HG03095 (cell line): ENCODE results near the gene SGCE.

Experiments
- ATAC-seq: cut with Tn5 transposase; IDR thresholded peaks from one replicate; pipeline ENCODE4 v1.9.1; 2021; ENCODE audit warnings: moderate library complexity; ENCODE audit not compliant: unreplicated experiment

The SGCE gene

DNA sequence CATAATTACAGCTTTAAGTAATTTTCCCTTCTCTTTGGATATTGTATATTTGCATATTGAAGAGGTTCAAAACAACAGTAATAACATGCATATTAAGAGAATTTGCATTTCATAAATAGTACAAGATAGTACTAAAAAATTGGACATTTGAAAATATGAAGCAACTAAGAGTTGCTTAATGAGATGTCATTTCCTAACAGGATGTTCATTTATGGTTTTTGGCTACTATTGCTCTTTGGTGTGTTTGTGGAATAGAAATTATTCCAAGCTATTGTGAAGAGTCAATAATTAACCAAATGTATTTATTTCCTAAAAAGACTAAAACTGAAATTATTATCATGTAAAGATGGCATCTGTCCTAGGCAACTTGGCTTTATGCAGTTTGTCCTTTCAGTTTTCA, 4.1 kb upstream of the SGCE start:
- no peak for ATAC-seq

DNA sequence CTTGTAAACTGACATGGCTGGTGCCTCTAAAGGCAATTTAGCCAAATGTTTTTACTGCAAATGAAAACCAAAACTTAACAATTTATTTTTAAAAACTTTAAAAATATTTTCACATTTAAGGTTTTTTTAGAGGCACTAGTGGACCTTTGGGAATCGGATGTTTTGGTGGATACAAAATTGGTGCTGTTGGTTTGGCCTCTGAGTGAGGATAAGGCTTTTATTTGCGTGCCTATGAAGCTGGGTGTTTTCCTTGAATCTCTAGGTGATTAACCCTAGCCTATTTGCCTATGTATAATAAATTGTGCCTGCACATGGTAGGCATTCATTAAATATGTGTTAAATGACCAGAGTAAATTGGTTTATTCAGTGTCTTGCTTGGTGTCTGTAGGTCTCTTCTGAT, 2.9 kb upstream of the SGCE start:
- ATAC-seq = no peak

DNA sequence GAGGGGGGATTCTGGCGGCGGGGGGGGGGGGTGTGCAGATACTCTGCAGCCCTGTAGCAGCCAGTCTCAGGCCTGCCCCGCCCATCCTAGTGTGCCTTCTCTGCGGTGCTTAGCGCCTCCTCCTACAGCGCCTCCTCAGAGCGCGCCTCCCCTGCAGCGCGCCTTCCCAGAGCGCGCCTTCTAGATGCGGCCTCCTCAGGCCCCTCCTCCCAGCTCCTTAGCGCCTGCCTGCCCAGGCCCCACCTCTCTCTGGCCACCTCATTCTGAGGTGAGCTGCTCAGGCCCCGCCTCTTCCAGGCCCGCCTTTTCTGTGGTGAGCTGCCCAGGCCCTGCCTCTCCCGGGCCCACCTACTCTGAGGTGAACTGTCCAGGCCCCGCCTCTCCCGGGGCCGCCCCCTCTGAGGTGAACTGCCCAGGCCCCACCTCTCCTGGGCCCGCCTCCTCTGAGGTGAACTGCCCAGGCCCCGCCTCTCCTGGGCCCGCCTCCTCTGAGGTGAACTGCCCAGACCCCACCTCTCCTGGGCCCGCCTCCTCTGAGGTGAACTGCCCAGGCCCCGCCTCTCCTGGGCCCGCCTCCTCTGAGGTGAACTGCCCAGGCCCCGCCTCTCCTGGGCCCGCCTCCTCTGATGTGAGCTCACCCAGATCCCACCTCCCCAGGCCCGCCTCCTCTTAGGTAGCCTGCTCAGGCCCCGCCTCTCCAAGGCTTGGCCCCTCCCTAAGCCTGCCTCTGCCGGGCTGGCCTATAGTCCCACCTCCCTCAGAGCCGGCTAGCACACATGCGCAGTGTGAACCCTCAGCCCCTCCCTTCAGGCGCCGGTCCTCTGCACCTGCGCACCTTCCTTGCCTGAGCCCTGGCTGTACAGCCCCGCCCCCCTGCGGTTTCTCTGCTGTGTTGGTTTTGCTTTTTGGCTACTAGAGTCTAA, 2.1 kb upstream of the SGCE start:
- ATAC-seq = peak; percentile 78

GRCh38 chr7:94656925-94657731, 1.2 kb upstream of the SGCE start:
- ATAC-seq = no peak

DNA sequence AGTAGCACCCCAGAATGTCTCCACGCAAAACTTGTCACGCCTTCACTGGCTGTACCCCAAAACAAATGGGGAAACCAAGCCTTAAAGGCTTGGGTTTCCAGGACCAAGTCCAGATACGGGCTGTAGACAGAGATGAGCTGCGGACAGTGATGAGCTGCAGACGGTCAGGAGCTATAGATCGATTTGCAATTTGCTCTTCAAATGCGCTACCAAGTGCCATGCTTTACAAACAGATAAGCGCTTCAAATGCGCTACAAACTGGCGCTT, 658 bp upstream of the SGCE start:
- no peak for ATAC-seq

DNA sequence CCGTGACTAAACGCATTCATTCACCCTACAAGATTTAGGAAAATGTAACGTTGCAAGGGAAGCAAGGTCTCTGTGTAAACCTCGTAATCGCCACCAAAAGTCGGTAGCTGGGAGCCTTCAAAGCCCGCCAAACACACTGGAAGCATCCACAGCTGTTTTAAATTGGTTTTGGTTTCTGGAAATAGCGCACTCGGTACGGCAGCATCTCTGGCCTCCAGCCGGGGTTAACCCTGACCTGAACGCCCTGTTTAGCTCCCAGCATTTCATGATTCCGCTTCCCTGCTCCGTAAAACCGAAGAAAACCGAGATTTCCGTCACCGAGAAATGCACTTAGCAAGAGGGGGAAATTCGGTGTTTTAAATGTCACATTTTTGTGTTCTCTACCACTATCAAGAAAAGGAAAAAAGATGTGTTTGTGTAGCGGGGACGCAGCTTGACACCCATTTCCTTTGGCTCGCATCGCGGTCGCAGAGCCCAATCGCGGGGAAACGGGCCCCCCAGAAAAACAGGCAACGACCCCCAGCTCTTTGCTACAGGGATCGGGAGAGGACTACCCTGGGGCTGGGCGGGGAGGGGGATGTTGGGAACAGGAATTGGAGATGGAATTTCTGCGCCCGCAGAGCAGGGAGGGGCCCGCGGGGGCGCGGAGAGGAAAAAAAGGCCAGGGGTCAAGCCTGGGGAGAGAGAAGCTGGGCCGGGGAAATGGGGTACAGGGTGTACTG, 646 bp downstream of the SGCE start:
- ATAC-seq = no peak

DNA sequence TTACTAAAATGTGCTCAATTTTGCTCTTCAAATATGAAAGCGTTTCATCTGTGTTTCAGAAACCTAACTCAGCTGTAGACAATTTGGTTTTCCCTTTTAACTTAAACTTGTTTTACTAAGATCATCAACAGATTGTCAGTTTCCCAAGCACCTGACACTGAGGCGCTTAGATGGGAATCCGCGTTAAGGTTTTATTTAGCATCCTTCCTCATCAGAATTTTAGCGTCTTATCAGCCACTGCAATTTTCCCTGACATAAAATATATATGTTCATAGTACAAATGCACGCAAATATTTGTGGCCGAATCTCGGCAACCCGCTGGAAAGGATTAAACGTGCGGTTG, 1.2 kb downstream of the SGCE start:
- ATAC-seq = no peak

DNA sequence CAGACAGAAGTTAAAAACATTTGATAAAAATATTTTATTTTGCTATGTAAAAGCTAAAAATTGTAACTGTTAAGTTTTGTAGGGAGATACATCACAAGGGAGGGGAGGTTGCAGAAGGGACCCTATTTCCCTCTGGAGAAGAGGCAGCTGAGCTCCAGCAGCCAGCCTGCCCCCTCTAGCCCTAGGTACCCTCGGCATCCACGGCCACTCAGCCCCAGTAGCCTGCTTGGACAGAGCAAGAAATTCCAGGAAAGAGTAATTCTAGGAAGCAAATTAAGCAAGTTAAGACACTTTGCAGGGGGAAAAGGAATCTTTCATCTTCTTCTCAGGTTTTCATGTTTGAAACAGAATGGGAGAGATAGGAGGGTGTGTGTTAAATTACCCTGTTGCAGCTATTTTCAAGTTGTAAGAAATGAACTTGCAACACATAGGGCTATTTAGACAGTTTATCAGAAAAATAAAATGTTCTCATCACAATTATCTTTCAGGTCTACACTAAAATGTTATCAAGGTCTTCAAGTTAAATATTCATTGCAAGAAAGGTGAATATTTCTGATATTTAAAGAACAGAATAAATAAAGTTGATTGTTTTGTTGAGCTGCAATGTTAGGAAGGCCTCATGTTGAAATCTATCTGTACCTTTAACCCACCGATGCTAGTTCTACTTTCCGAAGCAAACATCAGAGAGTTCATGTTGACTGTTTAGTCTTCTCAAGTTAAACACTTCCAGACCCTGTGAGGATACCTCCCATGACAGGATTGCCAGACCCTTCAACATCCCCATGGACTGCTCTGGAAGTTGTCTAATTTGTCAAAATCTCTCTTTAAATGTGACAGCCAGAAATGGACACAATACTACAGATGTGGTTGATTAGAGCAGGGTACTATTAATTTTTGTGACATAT, 5.5 kb downstream of the SGCE start:
- ATAC-seq = no peak

DNA sequence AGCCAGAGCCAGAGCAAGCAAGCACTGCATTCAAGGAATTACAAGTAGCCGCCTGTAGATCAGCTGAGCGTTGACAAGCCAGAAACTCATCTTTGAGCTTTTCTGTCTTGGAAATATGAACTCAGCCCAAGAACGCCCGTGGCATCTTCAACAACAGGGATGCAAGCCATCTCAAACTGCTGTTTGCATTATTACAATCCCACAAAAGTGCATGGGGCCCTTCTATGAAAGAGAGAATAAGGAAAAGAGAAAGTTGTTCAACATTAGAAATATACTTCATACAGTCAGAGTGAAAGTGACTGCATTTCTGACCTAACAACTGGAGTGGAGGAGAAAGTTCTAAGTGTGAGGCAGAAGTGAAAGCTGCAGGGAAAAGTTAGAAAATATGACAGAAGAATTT, 6.5 kb downstream of the SGCE start:
- peak; percentile 82 for ATAC-seq

DNA sequence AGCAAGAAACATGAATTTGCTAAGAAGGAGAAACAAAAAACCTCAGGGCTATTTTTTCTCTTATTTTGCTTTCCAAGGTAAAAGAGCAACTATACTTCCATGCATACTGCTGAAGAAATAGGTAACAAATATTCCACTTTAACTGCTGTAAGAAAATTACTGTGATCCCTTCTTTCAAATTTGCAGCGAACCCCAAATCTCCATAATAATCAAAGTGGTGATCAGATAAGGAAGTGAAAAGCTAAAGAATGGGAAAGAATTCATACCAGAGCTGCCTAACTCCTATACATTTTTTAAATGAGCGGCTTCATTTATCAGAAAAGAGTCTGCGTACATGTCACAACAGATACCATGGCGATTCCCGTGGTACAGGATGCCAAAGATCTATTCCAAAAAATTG, 7.2 kb downstream of the SGCE start:
- ATAC-seq = no peak

DNA sequence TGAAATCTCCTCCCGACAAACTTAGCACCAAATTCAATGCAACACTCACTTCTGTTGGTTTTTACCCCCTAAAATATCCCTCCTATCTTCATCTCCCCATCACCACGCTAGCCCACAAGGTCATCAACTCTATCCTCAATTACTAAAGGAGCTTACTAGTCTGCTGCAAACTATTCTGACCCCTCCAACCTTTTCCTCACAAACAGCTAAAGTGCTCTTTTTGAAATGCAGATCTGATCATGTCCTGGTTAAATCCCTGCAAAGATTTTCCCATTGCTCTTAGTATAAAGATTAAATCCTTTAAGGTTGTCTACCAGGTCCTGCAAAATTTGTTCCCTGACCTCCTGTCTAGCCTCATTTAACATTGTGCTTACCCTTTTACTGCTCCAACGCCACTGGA, 8.6 kb downstream of the SGCE start:
- ATAC-seq = no peak

- ATAC-seq = no peak
Measured at GRCh38 chr7:94643771-94644545, 12.0 kb downstream of the SGCE start.

DNA sequence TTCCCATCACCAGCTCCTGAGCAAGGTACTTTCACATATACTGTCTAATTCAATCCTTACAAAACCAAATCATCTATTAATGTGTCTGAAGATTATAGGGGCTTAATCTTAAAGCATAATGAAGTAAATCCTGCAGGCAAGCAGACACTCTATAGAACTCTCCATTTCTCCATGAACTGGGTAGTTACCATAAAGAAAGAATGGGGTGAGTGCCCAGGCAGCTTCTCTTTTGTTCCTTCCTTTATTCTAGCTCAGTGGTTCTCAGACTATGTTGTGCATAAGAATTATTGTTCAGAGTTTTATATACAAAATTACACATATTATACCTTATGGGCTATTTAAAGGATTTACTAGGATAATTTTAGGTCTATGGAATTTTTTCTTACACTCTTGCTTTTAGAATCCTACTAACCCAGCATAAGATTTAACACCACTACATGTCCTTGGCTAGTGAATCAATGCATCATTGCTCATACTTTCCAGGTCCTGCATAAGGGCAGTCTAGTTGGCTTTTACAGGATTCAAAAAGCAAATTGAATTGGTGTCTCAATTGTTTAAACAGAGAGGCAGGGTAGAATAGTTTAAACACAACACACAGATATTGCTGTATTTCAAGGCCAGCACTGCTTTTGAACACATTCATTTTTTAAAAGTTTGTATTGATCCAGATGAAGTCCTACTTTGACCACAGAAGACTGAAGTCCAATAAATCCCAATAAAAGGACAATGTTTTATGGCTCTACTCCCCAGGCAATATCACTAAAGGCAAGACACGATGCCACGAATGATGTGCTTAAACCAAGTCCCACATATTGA, 12.9 kb downstream of the SGCE start:
- ATAC-seq = no peak

DNA sequence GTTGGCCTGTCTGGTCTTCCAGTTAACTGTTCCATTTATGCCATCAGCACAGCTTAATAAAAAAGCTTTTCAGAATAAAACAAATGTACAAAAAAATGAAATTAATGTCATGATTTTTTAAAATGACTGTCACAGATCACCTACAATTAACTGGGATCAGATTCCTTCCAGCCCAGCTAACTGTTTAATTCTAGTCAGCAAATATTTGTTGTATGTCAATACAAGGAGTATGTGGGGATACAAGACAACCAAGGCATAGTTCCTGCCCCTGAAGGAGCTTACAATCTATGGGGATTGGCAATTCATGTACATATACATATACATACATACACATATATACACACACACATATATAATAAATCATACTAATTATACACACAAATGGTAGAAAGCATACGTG, 16.5 kb downstream of the SGCE start:
- ATAC-seq = no peak

DNA sequence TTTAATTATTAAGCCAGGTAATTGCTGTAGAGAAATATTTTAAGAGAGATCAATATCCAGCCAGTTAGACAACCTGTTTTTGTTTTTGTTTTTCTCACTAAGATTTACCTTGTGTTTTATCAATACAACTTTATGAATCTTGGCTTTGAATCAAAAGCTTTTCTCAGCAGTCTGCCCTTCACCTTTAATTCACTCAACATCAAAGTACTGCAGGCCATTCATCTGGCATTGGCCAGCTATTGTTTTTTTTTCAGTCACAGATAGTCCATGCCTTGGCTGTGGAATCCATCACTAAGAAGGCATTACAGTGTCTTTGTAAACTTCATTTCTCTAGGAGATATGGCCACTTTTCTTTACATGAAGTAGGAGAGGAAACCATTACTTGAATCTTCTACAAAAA, 20.2 kb downstream of the SGCE start:
- ATAC-seq = no peak

GRCh38 chr7:94634502-94634901, 21.4 kb downstream of the SGCE start:
- no peak for ATAC-seq

- ATAC-seq = no peak
Measured at GRCh38 chr7:94633687-94634086, 22.2 kb downstream of the SGCE start.

- ATAC-seq = no peak
Measured at GRCh38 chr7:94633014-94633341, 23.0 kb downstream of the SGCE start.

DNA sequence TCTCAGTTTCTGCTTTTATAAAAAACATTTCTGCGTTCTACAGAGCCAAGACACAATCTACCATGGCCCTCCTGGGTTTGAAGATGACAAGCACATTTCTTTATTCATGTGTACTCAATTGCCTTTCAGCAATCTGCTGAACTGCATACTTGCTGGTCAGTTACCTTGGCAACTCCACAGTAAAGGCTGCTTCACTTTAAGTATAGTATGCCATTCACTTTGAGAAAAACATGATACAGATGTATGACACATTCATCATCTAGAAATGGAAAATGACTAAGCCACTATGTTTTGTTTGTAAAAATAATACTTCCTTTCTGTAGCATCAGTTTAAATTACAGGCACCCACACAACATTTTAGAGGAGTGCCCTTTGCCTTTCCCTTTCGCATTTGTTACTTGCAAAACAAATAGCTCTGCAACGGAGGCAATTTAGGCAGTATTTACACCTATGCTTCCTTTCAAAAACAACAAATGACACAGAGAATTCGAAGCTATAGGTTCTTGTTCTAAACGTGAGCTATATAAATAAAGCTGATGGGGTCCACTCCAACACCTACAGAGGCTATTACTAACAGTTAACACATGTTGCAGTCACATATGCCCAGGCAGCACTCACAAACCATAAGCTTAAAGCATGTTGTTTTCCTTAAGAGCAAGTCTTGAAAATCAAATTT, 23.5 kb downstream of the SGCE start:
- ATAC-seq = no peak
